GM06990 (cell line): ENCODE data around the gene SCMH1.

Source experiments
- DNase-seq: peaks from one replicate; pipeline ENCODE4 v3.0.0-alpha.2; 2011; ENCODE audit not compliant: insufficient read length; ENCODE audit errors: extremely low read depth
- H3K27me3 ChIP-seq: replicated peaks from 2 replicates; pipeline ENCODE4 v1.6.0; 2011; ENCODE audit warnings: low read length; ENCODE audit not compliant: control insufficient read depth, insufficient read depth
- H3K36me3 ChIP-seq: 2 replicates; pipeline ENCODE4 v1.5.1; 2011; ENCODE audit warnings: low read length; ENCODE audit not compliant: control insufficient read depth, insufficient read depth
- H3K4me3 ChIP-seq: replicated peaks from 2 replicates; pipeline ENCODE4 v1.5.1; 2011; ENCODE audit warnings: low read depth, mild to moderate bottlenecking, control low read depth, low read length
- TF ChIP-seq, protein P1 (sequence below): IDR thresholded peaks from 2 replicates; pipeline ENCODE4 v1.5.1; 2011; ENCODE audit warnings: low read length, control low read depth, mild to moderate bottlenecking, inconsistent platforms; ENCODE audit not compliant: insufficient read depth, poor library complexity, severe bottlenecking

SCMH1 gene

DNA sequence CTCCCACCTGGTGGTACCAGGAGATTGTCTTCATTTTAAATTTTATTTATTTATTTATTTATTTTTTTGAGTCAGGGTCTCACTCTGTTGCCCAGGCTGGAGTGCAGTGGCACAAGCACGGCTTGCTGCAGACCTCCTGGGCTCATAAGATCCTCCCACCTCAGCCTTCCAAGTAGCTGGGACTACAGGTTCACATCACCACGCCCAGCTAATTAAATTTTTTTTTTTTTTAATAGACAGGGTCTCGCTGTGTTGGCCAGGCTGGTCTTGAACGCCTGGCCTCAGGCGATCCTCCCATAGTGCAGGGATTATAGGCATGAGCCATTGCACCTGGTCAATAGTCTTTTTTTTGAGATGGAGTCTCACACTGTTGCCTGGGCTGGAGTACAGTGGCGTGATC lies 229.1 kb downstream of the SCMH1 start:
- no peak for DNase-seq
- Histone ChIP-seq H3K4me3 (no peak overlapping the region), H3K36me3 (peaks cover 43% of the 10 kb centered on the region), H3K27me3 (no peaks in the 10 kb centered on the region)
- TF ChIP-seq, protein P1, sequence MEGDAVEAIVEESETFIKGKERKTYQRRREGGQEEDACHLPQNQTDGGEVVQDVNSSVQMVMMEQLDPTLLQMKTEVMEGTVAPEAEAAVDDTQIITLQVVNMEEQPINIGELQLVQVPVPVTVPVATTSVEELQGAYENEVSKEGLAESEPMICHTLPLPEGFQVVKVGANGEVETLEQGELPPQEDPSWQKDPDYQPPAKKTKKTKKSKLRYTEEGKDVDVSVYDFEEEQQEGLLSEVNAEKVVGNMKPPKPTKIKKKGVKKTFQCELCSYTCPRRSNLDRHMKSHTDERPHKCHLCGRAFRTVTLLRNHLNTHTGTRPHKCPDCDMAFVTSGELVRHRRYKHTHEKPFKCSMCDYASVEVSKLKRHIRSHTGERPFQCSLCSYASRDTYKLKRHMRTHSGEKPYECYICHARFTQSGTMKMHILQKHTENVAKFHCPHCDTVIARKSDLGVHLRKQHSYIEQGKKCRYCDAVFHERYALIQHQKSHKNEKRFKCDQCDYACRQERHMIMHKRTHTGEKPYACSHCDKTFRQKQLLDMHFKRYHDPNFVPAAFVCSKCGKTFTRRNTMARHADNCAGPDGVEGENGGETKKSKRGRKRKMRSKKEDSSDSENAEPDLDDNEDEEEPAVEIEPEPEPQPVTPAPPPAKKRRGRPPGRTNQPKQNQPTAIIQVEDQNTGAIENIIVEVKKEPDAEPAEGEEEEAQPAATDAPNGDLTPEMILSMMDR = no peak

DNA sequence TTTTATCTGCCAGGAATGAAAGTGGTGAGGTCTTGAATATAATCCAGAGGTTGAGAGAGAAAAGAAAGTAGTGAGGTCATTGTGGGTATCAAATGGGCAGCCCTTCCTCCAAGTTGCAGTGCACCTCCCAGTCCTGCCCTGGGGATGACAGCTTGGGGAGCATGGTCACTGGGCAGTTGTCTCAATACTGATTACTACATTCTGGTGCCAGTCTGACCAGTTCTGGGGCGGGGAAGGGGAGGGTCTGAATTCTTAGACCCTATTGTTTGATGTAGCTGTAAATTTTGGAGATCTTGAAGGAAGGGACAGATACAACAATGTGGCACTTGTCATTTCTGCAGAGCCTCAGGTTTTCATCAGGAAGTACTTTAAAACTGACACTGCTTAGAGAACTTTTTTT lies 231.8 kb downstream of the SCMH1 start:
- no peak for DNase-seq
- TF ChIP-seq, protein P1 = no peak
- no peak overlapping the region for H3K4me3 ChIP-seq
- no peaks in the 10 kb centered on the region for H3K27me3 ChIP-seq
- H3K36me3 ChIP-seq = peaks cover 46% of the 10 kb centered on the region

DNA sequence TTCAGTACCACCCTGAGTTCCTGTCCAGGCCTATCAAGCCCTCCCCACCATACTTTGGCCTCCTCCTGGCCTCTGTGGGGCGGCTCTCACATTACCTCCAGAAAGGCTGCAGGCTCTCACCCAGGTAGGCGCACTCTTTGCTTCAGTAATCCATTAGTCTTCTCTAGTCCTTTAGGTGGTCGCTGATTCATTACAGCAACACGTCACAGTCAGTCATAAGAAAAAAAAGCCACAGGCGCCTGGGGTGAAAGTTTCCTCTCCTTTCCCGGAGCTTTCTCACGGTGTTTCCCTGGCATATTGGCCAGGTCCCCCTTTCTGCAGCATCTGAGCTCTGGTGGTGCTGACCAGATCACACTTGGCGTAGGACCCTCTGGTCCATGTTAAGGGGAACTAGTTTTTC lies 232.6 kb downstream of the SCMH1 start:
- Histone ChIP-seq H3K27me3 (no peaks in the 10 kb centered on the region), H3K4me3 (no peak overlapping the region), H3K36me3 (peaks cover 45% of the 10 kb centered on the region)
- no peak for DNase-seq
- TF ChIP-seq, protein P1 = no peak

DNA sequence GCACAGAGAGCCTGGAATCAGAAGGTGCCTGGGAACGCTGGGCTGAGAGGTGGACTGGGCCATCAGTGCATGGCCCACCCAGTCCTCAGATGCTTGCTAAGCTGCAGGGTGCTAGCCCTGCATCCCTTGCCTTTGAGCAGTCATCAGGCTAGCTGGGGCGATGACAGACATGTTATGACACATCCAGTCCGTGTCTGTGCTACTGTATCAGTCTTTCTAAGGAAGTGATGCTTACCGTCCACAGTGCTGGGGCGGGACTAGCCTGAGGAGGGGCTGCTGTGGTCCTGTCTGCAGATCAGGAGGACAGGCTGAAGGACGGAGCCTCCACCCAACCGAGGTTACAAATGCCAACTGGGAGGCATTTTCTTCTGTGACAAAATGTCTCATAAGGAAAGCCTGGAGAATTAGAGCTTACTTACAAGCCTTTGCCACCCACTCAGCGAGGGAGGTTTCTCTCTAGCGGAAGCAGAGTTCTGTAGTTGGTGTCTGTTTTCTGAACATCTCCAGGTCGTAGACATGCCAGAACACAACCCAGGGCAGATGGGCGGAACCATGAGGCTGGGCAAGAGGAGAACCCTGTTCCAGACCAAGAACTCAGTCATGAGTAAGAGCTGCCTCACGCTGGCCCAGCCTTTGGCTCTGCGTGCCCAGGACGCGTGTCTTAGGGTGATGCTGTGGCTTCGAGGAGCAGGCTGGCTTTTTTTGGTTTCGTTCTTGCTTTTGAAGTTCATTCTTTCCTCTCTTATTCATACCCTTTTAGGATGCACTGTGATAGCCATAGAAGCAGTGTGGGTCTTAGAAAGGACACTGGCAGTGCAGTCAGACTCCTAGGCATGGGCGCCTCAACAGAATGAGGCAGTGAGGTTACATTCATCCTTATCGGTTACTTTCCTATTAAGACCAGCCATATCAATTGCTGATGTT lies 234.9 kb downstream of the SCMH1 start:
- Histone ChIP-seq H3K4me3 (no peak overlapping the region), H3K36me3 (peaks cover 49% of the 10 kb centered on the region), H3K27me3 (no peaks in the 10 kb centered on the region)
- TF ChIP-seq, protein P1 = no peak
- no peak for DNase-seq

DNA sequence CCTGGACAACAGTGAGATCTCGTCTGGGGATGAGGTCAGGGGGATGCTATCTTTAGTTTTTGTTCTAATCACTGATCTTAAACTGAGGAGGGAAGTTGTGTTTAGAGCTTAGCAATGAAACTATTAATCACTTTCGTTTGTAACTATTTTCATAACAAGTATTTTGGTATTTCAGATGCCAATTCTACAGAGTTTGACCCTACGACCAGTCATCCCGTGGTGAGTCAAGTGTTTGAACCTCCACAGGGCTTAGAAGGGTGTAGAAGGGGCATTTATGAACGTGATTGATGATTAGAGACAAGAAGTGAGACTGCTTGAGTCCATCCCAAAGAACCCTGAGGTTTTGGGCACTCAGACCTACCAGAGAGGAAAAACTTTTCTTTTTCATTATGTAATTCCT lies 236.2 kb downstream of the SCMH1 start:
- Histone ChIP-seq H3K27me3 (no peaks in the 10 kb centered on the region), H3K4me3 (no peak overlapping the region), H3K36me3 (peaks cover 46% of the 10 kb centered on the region)
- no peak for DNase-seq
- TF ChIP-seq, protein P1 = no peak
